Measurements from ENCODE around the gene C2orf15. TPM values are rescaled to one million over a fixed set of nuclear protein-coding genes. Genes with fewer than 3 reads are reported as not detected.
"Not testable (repeated sequence)": the region's sequence is repeated elsewhere in the genome, so short reads cannot be mapped to it uniquely, and the experiment has no call there.

Gene C2orf15
- 12.8 TPM for polyA plus RNA-seq (ENCODE audit: insufficient read length)
- long read RNA-seq, donor 1, result 0 reads
- long read RNA-seq, donor 2, partial matches to known transcripts, result 0 of 3 reads
- long read RNA-seq, donor 2, other reads (novel, unspliced or antisense), result 0 of 3 reads
- long read RNA-seq, donor 3, partial matches to known transcripts, result 0 of 2 reads
- long read RNA-seq, donor 3, other reads (novel, unspliced or antisense), result 0 of 2 reads
- long read RNA-seq, donor 4, result 0 reads
- long read RNA-seq, donor 5, transcript C2orf15-201 (4 exons, 1,667 nt), result major isoform, 10 of 10 reads
- long read RNA-seq, donor 5, partial matches to known transcripts, result 0 of 10 reads
- long read RNA-seq, donor 5, other reads (novel, unspliced or antisense), result 0 of 10 reads
- long read RNA-seq, donor 6, partial matches to known transcripts, result 0 of 4 reads
- long read RNA-seq, donor 6, other reads (novel, unspliced or antisense), result 0 of 4 reads
- long read RNA-seq, donor 7, partial matches to known transcripts, result 0 of 2 reads
- long read RNA-seq, donor 7, other reads (novel, unspliced or antisense), result 0 of 2 reads
- long read RNA-seq, donor 8, transcript C2orf15-201 (4 exons, 1,667 nt), result major isoform, 5 of 5 reads
- long read RNA-seq, donor 8, partial matches to known transcripts, result 0 of 5 reads
- long read RNA-seq, donor 8, other reads (novel, unspliced or antisense), result 0 of 5 reads

- peak; percentile 93 for DNase-seq
These were observed at the start of gene C2orf15 for GRCh38 chr2:99141110-99142108. TSS of gene C2orf15 (plus strand) at chr2:99141707. CDS start at chr2:99150559, 8,852 bp downstream.

- no peak for DNase-seq
These were observed 44.8 kb upstream of the C2orf15 start for GRCh38 chr2:99096728-99097127.

GRCh38 chr2:99101697-99102096 is 39.8 kb upstream of the C2orf15 start:
- no peak for DNase-seq

GRCh38 chr2:99104006-99104405 is 37.5 kb upstream of the C2orf15 start:
- DNase-seq, result no peak

GRCh38 chr2:99106913-99107312 is 34.6 kb upstream of the C2orf15 start:
- no peak for DNase-seq

GRCh38 chr2:99111236-99111635 is 30.3 kb upstream of the C2orf15 start:
- no peak for DNase-seq

- no peak for DNase-seq
These were observed 29.6 kb upstream of the C2orf15 start for GRCh38 chr2:99111945-99112344.

GRCh38 chr2:99112617-99113016 is 28.9 kb upstream of the C2orf15 start:
- DNase-seq, result no peak

GRCh38 chr2:99127981-99128380 is 13.5 kb upstream of the C2orf15 start:
- no peak for DNase-seq

- not testable (repeated sequence) for DNase-seq
These were observed 6.4 kb upstream of the C2orf15 start for GRCh38 chr2:99135044-99135556.

- no peak for DNase-seq
These were observed 2.5 kb upstream of the C2orf15 start for GRCh38 chr2:99139003-99139402.

GRCh38 chr2:99140056-99140859 is 1.2 kb upstream of the C2orf15 start:
- no peak for DNase-seq

GRCh38 chr2:99140860-99141109 is 722 bp upstream of the C2orf15 start:
- no peak for DNase-seq

- no peak for DNase-seq
These were observed 9.2 kb downstream of the C2orf15 start for GRCh38 chr2:99150706-99151105.

GRCh38 chr2:99152199-99152895 is 10.8 kb downstream of the C2orf15 start:
- DNase-seq, result no peak

GRCh38 chr2:99153921-99154604 is 12.6 kb downstream of the C2orf15 start:
- no peak for DNase-seq

GRCh38 chr2:99154643-99155536 is 13.4 kb downstream of the C2orf15 start, which contains the start of the genes LIPT1 and TSGA10:
TSS of gene LIPT1 (plus strand) at chr2:99154967. CDS start at chr2:99161958, 6,991 bp downstream.
TSS of gene TSGA10 (minus strand) at chr2:99154942. CDS start at chr2:99109439, 45,503 bp downstream.
- DNase-seq, result peak; percentile 92

- DNase-seq, result no peak
These were observed 15.4 kb downstream of the C2orf15 start for GRCh38 chr2:99156891-99157290.

- DNase-seq, result no peak
These were observed 17.1 kb downstream of the C2orf15 start for GRCh38 chr2:99158599-99158998.

Measured in left kidney (tissue), 8 donors.